A549 (cell line): ENCODE measurements around the gene ROBO1. TPM values are rescaled to one million over a fixed set of nuclear protein-coding genes. Genes with fewer than 3 reads are reported as not detected.

Experiments
- ATAC-seq, 2 experiments: fragments of 200-7000 bp in 1 of 2; fragments of >200 bp in 1 of 2; cut with Nextera tagmentation in 1 of 2; cut with Tn5 transposase in 1 of 2; 3 replicates each; pipeline versions ENCODE4 v1.8.0 to v1.9.1; 2018 to 2020; ENCODE audit warnings: mild to moderate bottlenecking in 1 of 2, moderate library complexity in 1 of 2
- CTCF ChIA-PET: fragments of 300-600 bp; sonication (Branson Sonifier 250); formaldehyde crosslinking; extraction: SDS; loops from one replicate; lab custom pipeline; 2021; ENCODE audit warnings: antibody characterized with exemption, inconsistent platforms; lab: Yijun Ruan, JAX
- POLR2A ChIA-PET: fragments of 350-600 bp; formaldehyde crosslinking; extraction: SDS; loops from one replicate; lab custom pipeline; 2021; ENCODE audit warnings: antibody characterized with exemption, inconsistent platforms; lab: Yijun Ruan, JAX
- DNase-seq, 2 experiments: peaks; one replicate each; pipeline versions ENCODE4 v3.0.0 to v3.0.0-alpha.2; 2011 to 2016; ENCODE audit warnings: low read depth in 1 of 2, low spot score in 1 of 2
- FAIRE-seq: peaks from 2 replicates; lab custom pipeline; 2011; peaks lifted over from hg19 to GRCh38; lab: Jason Lieb, UNC
- H3K27ac ChIP-seq, 2 experiments: fragments of >200 bp; sonication (Bioruptor Twin); formaldehyde crosslinking; 3 replicates each; pipeline ENCODE4 v1.5.1; 2016 to 2017
- H3K4me1 ChIP-seq: fragments of >200 bp; sonication (Bioruptor Twin); formaldehyde crosslinking; 3 replicates; pipeline ENCODE4 v1.6.1; 2016
- H3K4me2 ChIP-seq: fragments of >200 bp; sonication (Bioruptor Twin); formaldehyde crosslinking; 3 replicates; pipeline ENCODE4 v1.6.1; 2016
- H3K4me3 ChIP-seq: fragments of >200 bp; sonication (Bioruptor Twin); formaldehyde crosslinking; 3 replicates; pipeline ENCODE4 v1.5.1; 2016
- H3K9me3 ChIP-seq: fragments of >200 bp; sonication (Bioruptor Twin); formaldehyde crosslinking; 3 replicates; pipeline ENCODE4 v1.6.1; 2016
- CBX2 ChIP-seq: fragments of 200-600 bp; sonication (generic); IDR thresholded peaks from 2 replicates; pipeline ENCODE4 v1.6.1; 2016; ENCODE audit warnings: low read depth, mild to moderate bottlenecking, borderline replicate concordance
- CBX8 ChIP-seq: fragments of 200-600 bp; sonication (generic); IDR thresholded peaks from 2 replicates; pipeline ENCODE4 v1.6.1; 2016
- CHD2 ChIP-seq: fragments of 150-350 bp; IDR thresholded peaks from 2 replicates; pipeline ENCODE4 v1.6.1; 2014; ENCODE audit warnings: low read length; ENCODE audit not compliant: partially characterized antibody
- EHF ChIP-seq: fragments of 250-450 bp; sonication (Bioruptor Pico); IDR thresholded peaks from 2 replicates; pipeline ENCODE4 v1.5.0; 2020; ENCODE audit warnings: mild to moderate bottlenecking
- EP300 ChIP-seq, 2 experiments: fragments of >200 bp; sonication (Bioruptor Twin); formaldehyde crosslinking; IDR thresholded peaks; 2 replicates in 1 of 2; 3 replicates in 1 of 2; pipeline ENCODE4 v1.6.1; 2016 to 2017
- ESRRA ChIP-seq: fragments of 150-350 bp; IDR thresholded peaks from 2 replicates; pipeline ENCODE4 v1.6.1; 2014; ENCODE audit warnings: mild to moderate bottlenecking, low read length, borderline replicate concordance
- FOXS1 ChIP-seq: fragments of 250-450 bp; sonication (Bioruptor Pico); IDR thresholded peaks from 2 replicates; pipeline ENCODE4 v1.5.0; 2020; ENCODE audit warnings: mild to moderate bottlenecking, moderate library complexity
- JUN ChIP-seq, 2 experiments: fragments of >200 bp; sonication (Bioruptor Twin); formaldehyde crosslinking; IDR thresholded peaks; 2 replicates in 1 of 2; 3 replicates in 1 of 2; pipeline ENCODE4 v1.6.1; 2016 to 2017
- JUNB ChIP-seq: fragments of >200 bp; sonication (Bioruptor Twin); formaldehyde crosslinking; IDR thresholded peaks from 2 replicates; pipeline ENCODE4 v1.6.1; 2016
- KDM1A ChIP-seq: fragments of 200-600 bp; sonication (generic); IDR thresholded peaks from 2 replicates; pipeline ENCODE4 v1.6.1; 2016; ENCODE audit warnings: low read depth, mild to moderate bottlenecking
- NFE2L2 ChIP-seq: fragments of 150-350 bp; conservative IDR thresholded peaks from 2 replicates; pipeline ENCODE4 v1.6.1; 2014; ENCODE audit warnings: low read length
- PHF8 ChIP-seq: fragments of 200-600 bp; sonication (generic); IDR thresholded peaks from 2 replicates; pipeline ENCODE4 v1.6.1; 2016; ENCODE audit warnings: low read depth, mild to moderate bottlenecking, antibody characterized with exemption, moderate library complexity, borderline replicate concordance
- POLR2A ChIP-seq: IDR thresholded peaks from 2 replicates; pipeline ENCODE4 v1.6.1; 2012; ENCODE audit warnings: mild to moderate bottlenecking, low read length
- RNF2 ChIP-seq: fragments of 200-600 bp; sonication (generic); IDR thresholded peaks from 2 replicates; pipeline ENCODE4 v1.6.1; 2016; ENCODE audit warnings: low read depth, mild to moderate bottlenecking, antibody characterized with exemption, moderate library complexity, borderline replicate concordance
- SREBF2 ChIP-seq: fragments of 450-650 bp; IDR thresholded peaks from 2 replicates; pipeline ENCODE4 v1.6.1; 2014; ENCODE audit warnings: mild to moderate bottlenecking, moderate library complexity
- ZC3H11A ChIP-seq: fragments of 450-650 bp; IDR thresholded peaks from 2 replicates; pipeline ENCODE4 v1.6.1; 2014; ENCODE audit warnings: antibody characterized with exemption, mild to moderate bottlenecking
- WGBS: methylation state at CpG from one replicate; pipeline ENCODE4 v1.1.6; 2017; ENCODE audit errors: missing lambda C conversion rate; 5-methylcytosine and 5-hydroxymethylcytosine counted together
- polyA plus RNA-seq, 4 experiments: library from polyadenylated mRNA; depleted of rRNA in 3 of 4; stranded (reverse); fragments of >200 nt; fragmentation: RNase III in 1 of 4; extraction: RNeasy Plus Mini Kit Qiagen cat#74134 plus additional on column Dnase treatment in 1 of 4; gene quantifications; 2 replicates in 3 of 4; 3 replicates in 1 of 4; pipeline ENCODE4 v1.2.3, GENCODE V29; 2011 to 2017
- TF ChIP-seq, protein P1 (sequence below): fragments of >200 bp; sonication (Bioruptor Twin); formaldehyde crosslinking; IDR thresholded peaks from 3 replicates; pipeline ENCODE4 v1.6.1; 2016
- TF ChIP-seq, protein P2 (sequence below): IDR thresholded peaks from 2 replicates; pipeline ENCODE4 v1.6.1; 2012
- TF ChIP-seq, protein P3 (sequence below): fragments of 200-600 bp; sonication (generic); IDR thresholded peaks from 2 replicates; pipeline ENCODE4 v1.6.1; 2016; ENCODE audit warnings: antibody characterized with exemption, mild to moderate bottlenecking, moderate library complexity
- TF ChIP-seq, protein P4 (sequence below): fragments of >200 bp; sonication (Bioruptor Twin); formaldehyde crosslinking; IDR thresholded peaks from 2 replicates; pipeline ENCODE4 v1.6.1; 2016
- TF ChIP-seq, protein P5 (sequence below): fragments of 450-650 bp; IDR thresholded peaks from 2 replicates; pipeline ENCODE4 v1.6.1; 2014; ENCODE audit warnings: antibody characterized with exemption
- TF ChIP-seq, protein P6 (sequence below): fragments of >200 bp; sonication (Bioruptor Twin); formaldehyde crosslinking; IDR thresholded peaks from 3 replicates; pipeline ENCODE4 v1.5.1; 2016

ROBO1 gene
- polyA plus RNA-seq, 2 of the 4 experiments (the other 2 are of a cell fraction) = 25.3 to 35.6 TPM

DNA sequence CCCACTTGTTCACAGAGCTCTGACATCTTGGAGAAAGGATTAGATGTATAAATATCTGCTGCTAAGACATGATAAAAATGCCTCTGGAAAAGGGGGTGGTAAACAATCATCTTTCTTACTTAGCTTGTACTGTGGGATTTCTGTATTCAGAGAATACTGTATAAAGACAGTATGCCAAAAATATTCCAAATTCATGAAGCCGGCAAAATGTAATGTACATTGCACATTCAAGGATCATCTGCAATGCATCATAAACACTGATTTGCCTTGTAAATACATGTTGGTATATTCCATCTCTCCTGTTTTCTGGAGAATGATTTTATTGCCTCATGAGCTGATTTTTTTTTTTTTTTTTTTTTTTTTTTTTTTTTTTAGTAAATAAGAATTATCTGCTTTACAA lies 355.3 kb downstream of the ROBO1 start:
- Histone ChIP-seq H3K4me3 (no peak overlapping the region), H3K27ac (no peak overlapping the region)
- ATAC-seq = no peak
- TF ChIP-seq JUN (IDR thresholded peaks at IDR 0.05) (no peak), EHF (CRISPR knock-in tag) (no peak), POLR2A (no peak), NFE2L2 (no peak), SREBF2 (no peak), CHD2 (no peak), JUNB (no peak), CBX8 (no peak), ZC3H11A (no peak), CBX2 (no peak), PHF8 (no peak), KDM1A (no peak), EP300 (IDR thresholded peaks at IDR 0.05) (no peak)
- TF ChIP-seq, protein P1, sequence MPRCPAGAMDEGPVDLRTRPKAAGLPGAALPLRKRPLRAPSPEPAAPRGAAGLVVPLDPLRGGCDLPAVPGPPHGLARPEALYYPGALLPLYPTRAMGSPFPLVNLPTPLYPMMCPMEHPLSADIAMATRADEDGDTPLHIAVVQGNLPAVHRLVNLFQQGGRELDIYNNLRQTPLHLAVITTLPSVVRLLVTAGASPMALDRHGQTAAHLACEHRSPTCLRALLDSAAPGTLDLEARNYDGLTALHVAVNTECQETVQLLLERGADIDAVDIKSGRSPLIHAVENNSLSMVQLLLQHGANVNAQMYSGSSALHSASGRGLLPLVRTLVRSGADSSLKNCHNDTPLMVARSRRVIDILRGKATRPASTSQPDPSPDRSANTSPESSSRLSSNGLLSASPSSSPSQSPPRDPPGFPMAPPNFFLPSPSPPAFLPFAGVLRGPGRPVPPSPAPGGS = no peak
- TF ChIP-seq, protein P2, sequence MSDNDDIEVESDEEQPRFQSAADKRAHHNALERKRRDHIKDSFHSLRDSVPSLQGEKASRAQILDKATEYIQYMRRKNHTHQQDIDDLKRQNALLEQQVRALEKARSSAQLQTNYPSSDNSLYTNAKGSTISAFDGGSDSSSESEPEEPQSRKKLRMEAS = no peak
- TF ChIP-seq, protein P3, sequence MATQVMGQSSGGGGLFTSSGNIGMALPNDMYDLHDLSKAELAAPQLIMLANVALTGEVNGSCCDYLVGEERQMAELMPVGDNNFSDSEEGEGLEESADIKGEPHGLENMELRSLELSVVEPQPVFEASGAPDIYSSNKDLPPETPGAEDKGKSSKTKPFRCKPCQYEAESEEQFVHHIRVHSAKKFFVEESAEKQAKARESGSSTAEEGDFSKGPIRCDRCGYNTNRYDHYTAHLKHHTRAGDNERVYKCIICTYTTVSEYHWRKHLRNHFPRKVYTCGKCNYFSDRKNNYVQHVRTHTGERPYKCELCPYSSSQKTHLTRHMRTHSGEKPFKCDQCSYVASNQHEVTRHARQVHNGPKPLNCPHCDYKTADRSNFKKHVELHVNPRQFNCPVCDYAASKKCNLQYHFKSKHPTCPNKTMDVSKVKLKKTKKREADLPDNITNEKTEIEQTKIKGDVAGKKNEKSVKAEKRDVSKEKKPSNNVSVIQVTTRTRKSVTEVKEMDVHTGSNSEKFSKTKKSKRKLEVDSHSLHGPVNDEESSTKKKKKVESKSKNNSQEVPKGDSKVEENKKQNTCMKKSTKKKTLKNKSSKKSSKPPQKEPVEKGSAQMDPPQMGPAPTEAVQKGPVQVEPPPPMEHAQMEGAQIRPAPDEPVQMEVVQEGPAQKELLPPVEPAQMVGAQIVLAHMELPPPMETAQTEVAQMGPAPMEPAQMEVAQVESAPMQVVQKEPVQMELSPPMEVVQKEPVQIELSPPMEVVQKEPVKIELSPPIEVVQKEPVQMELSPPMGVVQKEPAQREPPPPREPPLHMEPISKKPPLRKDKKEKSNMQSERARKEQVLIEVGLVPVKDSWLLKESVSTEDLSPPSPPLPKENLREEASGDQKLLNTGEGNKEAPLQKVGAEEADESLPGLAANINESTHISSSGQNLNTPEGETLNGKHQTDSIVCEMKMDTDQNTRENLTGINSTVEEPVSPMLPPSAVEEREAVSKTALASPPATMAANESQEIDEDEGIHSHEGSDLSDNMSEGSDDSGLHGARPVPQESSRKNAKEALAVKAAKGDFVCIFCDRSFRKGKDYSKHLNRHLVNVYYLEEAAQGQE = no peak
- TF ChIP-seq, protein P4, sequence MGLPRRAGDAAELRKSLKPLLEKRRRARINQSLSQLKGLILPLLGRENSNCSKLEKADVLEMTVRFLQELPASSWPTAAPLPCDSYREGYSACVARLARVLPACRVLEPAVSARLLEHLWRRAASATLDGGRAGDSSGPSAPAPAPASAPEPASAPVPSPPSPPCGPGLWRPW = no peak
- TF ChIP-seq, protein P5, sequence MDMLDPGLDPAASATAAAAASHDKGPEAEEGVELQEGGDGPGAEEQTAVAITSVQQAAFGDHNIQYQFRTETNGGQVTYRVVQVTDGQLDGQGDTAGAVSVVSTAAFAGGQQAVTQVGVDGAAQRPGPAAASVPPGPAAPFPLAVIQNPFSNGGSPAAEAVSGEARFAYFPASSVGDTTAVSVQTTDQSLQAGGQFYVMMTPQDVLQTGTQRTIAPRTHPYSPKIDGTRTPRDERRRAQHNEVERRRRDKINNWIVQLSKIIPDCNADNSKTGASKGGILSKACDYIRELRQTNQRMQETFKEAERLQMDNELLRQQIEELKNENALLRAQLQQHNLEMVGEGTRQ = no peak
- TF ChIP-seq, protein P6, sequence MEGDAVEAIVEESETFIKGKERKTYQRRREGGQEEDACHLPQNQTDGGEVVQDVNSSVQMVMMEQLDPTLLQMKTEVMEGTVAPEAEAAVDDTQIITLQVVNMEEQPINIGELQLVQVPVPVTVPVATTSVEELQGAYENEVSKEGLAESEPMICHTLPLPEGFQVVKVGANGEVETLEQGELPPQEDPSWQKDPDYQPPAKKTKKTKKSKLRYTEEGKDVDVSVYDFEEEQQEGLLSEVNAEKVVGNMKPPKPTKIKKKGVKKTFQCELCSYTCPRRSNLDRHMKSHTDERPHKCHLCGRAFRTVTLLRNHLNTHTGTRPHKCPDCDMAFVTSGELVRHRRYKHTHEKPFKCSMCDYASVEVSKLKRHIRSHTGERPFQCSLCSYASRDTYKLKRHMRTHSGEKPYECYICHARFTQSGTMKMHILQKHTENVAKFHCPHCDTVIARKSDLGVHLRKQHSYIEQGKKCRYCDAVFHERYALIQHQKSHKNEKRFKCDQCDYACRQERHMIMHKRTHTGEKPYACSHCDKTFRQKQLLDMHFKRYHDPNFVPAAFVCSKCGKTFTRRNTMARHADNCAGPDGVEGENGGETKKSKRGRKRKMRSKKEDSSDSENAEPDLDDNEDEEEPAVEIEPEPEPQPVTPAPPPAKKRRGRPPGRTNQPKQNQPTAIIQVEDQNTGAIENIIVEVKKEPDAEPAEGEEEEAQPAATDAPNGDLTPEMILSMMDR = no peak
- TF ChIP-seq, all 56 proteins: peak for 0
- Histone ChIP-seq H3K9me3 (no peaks in the 10 kb centered on the region), H3K4me2 (no peak overlapping the region), H3K4me1 (no peaks in the 10 kb centered on the region)
- ChIA-PET POLR2A (no interaction called here), CTCF (interaction anchor here (1.0 to 1.1 kb wide), 2 partner anchors 8 to 326 kb away, joined by 3 read pairs; no protein-coding TSS in a partner anchor)
- DNase-seq (no peak), FAIRE-seq (no peak)
- 0% methylated on average over 1 of the region's 1 CpG for WGBS

DNA sequence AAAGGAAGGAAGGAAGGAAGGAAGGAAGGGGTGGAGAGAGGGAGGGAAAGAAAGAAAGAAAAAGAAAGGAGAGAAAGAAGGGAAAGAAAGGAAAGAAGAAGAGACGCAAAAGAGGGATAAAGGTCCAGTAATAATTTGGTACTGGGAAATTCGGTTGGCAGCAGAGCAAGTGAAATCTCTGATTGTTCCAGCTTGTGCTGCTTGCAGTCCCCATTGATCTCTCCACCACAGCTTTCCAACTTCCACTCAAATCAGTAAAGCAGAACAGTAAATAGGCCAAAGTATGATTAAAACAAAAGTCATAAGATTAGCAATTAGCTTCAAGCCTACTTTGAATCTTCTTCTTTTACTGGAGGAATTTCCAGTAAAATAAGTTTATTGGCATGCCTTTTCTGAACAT lies 357.2 kb downstream of the ROBO1 start:
- no peaks in the 10 kb centered on the region for H3K4me1 ChIP-seq
- H3K9me3 ChIP-seq = no peaks in the 10 kb centered on the region
- CTCF ChIA-PET = no interaction called here
- no peak overlapping the region for H3K27ac ChIP-seq
- 12% methylated on average over 2 of the region's 2 CpGs for WGBS
- no peak for TF ChIP-seq CBX2
- TF ChIP-seq CBX8 = no peak
- TF ChIP-seq FOXS1 (CRISPR knock-in tag) = no peak
- no peak for TF ChIP-seq EP300 (IDR thresholded peaks at IDR 0.05)
- no peak for TF ChIP-seq ESRRA
- no peak for TF ChIP-seq RNF2
- TF ChIP-seq, all 56 proteins: peak for 0
- Histone ChIP-seq H3K4me2 (no peak overlapping the region), H3K4me3 (no peak overlapping the region)
- DNase-seq = no peak
- no peak for FAIRE-seq
- no peak for ATAC-seq
- POLR2A ChIA-PET = no interaction called here
